ENCODE results near the gene NEO1. TPM values are rescaled to one million over a fixed set of nuclear protein-coding genes. Genes with fewer than 3 reads are reported as not detected.

Gene NEO1
- total and polyA plus RNA-seq, 2 experiments from 2014 or later: 39.1 to 64.0 TPM

DNA sequence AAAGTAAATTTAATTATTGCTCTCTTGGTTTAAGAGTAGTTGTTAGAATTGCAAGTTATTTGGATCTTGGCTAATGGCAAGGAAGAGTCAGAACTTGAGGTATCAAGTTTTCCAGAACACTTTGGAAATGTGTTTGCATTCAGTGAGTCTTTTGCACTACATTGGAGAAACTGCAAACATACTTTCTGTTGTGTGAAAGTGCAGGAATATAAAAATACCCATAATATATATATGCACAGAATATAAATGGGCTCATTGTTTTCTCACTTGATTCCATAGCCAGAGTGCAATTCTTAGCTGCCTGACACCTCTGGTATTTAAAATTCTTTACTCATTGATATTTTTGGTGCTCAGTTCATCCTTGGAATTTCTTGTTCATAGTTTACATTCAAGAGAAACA lies 223.6 kb downstream of the NEO1 start:
- H3K36me3 ChIP-seq (replicated peaks; ENCODE audit: insufficient read depth, low read depth): no peaks in the 10 kb centered on the region
- TF ChIP-seq EZH2 (IDR thresholded peaks at IDR 0.05; ENCODE audit: borderline replicate concordance) (no peak), EZH2phosphoT487 (IDR thresholded peaks at IDR 0.05; ENCODE audit: low read depth, severe bottlenecking, unreplicated experiment) (no peak)
- TF ChIP-seq, protein P1, sequence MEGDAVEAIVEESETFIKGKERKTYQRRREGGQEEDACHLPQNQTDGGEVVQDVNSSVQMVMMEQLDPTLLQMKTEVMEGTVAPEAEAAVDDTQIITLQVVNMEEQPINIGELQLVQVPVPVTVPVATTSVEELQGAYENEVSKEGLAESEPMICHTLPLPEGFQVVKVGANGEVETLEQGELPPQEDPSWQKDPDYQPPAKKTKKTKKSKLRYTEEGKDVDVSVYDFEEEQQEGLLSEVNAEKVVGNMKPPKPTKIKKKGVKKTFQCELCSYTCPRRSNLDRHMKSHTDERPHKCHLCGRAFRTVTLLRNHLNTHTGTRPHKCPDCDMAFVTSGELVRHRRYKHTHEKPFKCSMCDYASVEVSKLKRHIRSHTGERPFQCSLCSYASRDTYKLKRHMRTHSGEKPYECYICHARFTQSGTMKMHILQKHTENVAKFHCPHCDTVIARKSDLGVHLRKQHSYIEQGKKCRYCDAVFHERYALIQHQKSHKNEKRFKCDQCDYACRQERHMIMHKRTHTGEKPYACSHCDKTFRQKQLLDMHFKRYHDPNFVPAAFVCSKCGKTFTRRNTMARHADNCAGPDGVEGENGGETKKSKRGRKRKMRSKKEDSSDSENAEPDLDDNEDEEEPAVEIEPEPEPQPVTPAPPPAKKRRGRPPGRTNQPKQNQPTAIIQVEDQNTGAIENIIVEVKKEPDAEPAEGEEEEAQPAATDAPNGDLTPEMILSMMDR (IDR thresholded peaks at IDR 0.05; ENCODE audit: poor library complexity): no peak
- no peak overlapping the region for H3K4me2 ChIP-seq
- no peak overlapping the region for H3K27ac ChIP-seq
- no peaks in the 10 kb centered on the region for H3K79me2 ChIP-seq
- H2AFZ ChIP-seq: no peak overlapping the region
- H3K27me3 ChIP-seq: no peaks in the 10 kb centered on the region
- H3K4me3 ChIP-seq: no peak overlapping the region
- H4K20me1 ChIP-seq (ENCODE audit: insufficient read depth, poor library complexity, severe bottlenecking): no peaks in the 10 kb centered on the region
- DNase-seq (ENCODE audit: low spot score): no peak
- no peaks in the 10 kb centered on the region for H3K9me3 ChIP-seq (ENCODE audit: low read depth)
- peaks cover 3% of the 10 kb centered on the region for H3K4me1 ChIP-seq (ENCODE audit: insufficient read depth)
- no peaks in the 10 kb centered on the region for H3K9me2 ChIP-seq (replicated peaks; ENCODE audit: insufficient read depth)

- TF ChIP-seq, protein P1 (IDR thresholded peaks at IDR 0.05; ENCODE audit: poor library complexity): no peak
- no peak for TF ChIP-seq EZH2phosphoT487 (IDR thresholded peaks at IDR 0.05; ENCODE audit: low read depth, severe bottlenecking, unreplicated experiment)
- H3K27me3 ChIP-seq: no peaks in the 10 kb centered on the region
- H3K4me2 ChIP-seq: no peak overlapping the region
- no peaks in the 10 kb centered on the region for H3K9me2 ChIP-seq (replicated peaks; ENCODE audit: insufficient read depth)
- H4K20me1 ChIP-seq (ENCODE audit: insufficient read depth, poor library complexity, severe bottlenecking): no peaks in the 10 kb centered on the region
- no peak for DNase-seq (ENCODE audit: low spot score)
- H3K27ac ChIP-seq: no peak overlapping the region
- H3K4me1 ChIP-seq (ENCODE audit: insufficient read depth): no peaks in the 10 kb centered on the region
- H2AFZ ChIP-seq: no peak overlapping the region
- no peak overlapping the region for H3K4me3 ChIP-seq
- no peaks in the 10 kb centered on the region for H3K79me2 ChIP-seq
- no peaks in the 10 kb centered on the region for H3K36me3 ChIP-seq (replicated peaks; ENCODE audit: insufficient read depth, low read depth)
- 94% methylated on average over 8 of the region's 8 CpGs for WGBS (ENCODE audit: low lambda C conversion rate, missing lambda C conversion rate)
- no peaks in the 10 kb centered on the region for H3K9me3 ChIP-seq (ENCODE audit: low read depth)
Observed at GRCh38 chr15:73282567-73283365, 230.5 kb downstream of the NEO1 start.

GRCh38 chr15:73283366-73283962 lies 231.2 kb downstream of the NEO1 start:
- TF ChIP-seq EZH2 (IDR thresholded peaks at IDR 0.05; ENCODE audit: borderline replicate concordance) (no peak), EZH2phosphoT487 (IDR thresholded peaks at IDR 0.05; ENCODE audit: low read depth, severe bottlenecking, unreplicated experiment) (no peak)
- TF ChIP-seq, protein P1 (IDR thresholded peaks at IDR 0.05; ENCODE audit: poor library complexity): no peak
- Histone ChIP-seq H3K4me3 (no peak overlapping the region), H4K20me1 (ENCODE audit: insufficient read depth, poor library complexity, severe bottlenecking) (no peaks in the 10 kb centered on the region), H3K27ac (no peak overlapping the region), H3K4me2 (no peak overlapping the region), H3K9me2 (replicated peaks; ENCODE audit: insufficient read depth) (no peaks in the 10 kb centered on the region), H2AFZ (no peak overlapping the region), H3K36me3 (replicated peaks; ENCODE audit: insufficient read depth, low read depth) (no peaks in the 10 kb centered on the region), H3K4me1 (ENCODE audit: insufficient read depth) (no peaks in the 10 kb centered on the region), H3K9me3 (ENCODE audit: low read depth) (no peaks in the 10 kb centered on the region), H3K27me3 (no peaks in the 10 kb centered on the region), H3K79me2 (no peaks in the 10 kb centered on the region)
- 98% methylated on average over 2 of the region's 2 CpGs for WGBS (ENCODE audit: low lambda C conversion rate, missing lambda C conversion rate)
- DNase-seq (ENCODE audit: low spot score): no peak

All from hepatocyte (in vitro differentiated cells).